Measurements from ENCODE around the gene HTR7. TPM values are rescaled to one million over a fixed set of nuclear protein-coding genes. Genes with fewer than 3 reads are reported as not detected.

Gene HTR7
- total RNA-seq, 1 donor from 2014 or later, result 0.10 TPM

DNA sequence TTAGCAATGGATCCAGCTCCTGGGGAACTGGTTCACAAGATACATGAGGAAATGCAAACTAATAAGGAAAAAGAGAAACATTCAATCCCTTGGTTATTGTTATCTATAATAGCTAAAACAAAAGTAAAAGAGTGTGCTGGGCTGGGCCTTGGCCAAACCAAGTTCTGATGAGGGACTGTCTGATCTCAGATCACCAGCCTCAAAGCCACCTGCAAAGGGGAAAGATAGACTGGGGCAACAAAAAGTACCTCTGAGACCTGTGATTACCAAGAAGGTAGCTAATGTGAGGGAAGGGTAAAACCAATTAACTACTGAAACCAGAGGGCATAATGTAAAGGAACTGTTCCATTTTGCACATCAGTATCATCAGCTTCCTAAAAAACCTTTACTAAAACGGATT lies 51.2 kb downstream of the HTR7 start:
- DNase-seq (ENCODE audit: low spot score), result no peak
- ATAC-seq, result no peak

- DNase-seq (ENCODE audit: low spot score), result no peak
- no peak for ATAC-seq
Measured at GRCh38 chr10:90805206-90805605, 52.6 kb downstream of the HTR7 start.

GRCh38 chr10:90804354-90804753 lies 53.5 kb downstream of the HTR7 start:
- ATAC-seq (no peak), DNase-seq (ENCODE audit: low spot score) (no peak)

- DNase-seq (ENCODE audit: low spot score), result no peak
Measured at GRCh38 chr10:90801608-90802007, 56.2 kb downstream of the HTR7 start.

DNA sequence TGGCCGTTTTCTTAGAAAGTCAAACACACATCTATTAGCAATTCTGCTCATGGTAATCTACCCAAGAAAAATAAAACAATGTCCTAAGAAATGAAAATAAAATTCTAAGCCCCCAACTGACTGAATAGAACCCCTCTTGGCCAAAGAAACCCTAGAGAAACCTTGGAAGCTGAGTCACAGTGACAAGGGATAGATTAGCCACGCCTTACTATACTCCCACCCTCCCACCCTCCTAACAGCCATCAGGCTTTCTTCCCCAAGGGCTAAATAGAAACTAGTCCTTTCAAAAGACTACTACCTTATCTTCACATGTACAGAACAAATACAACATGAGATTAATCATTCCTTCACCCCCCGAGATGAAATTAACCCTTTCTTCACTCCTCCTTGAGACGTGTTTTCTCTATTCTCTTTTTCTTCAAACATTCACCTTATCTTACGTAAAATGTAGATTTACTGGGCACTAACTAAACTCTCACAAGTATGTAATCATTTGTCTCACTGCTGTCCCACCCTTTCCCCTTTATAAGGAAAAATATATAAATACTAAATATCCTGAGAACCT lies 57.5 kb downstream of the HTR7 start:
- DNase-seq (ENCODE audit: low spot score) (no peak), ATAC-seq (no peak)

More at GRCh38 chr10:90801608-90802007, 56.2 kb downstream of the HTR7 start:
- ATAC-seq, result no peak

- ATAC-seq, result no peak
- DNase-seq (ENCODE audit: low spot score), result no peak
Measured at GRCh38 chr10:90799172-90799571, 58.7 kb downstream of the HTR7 start.

DNA sequence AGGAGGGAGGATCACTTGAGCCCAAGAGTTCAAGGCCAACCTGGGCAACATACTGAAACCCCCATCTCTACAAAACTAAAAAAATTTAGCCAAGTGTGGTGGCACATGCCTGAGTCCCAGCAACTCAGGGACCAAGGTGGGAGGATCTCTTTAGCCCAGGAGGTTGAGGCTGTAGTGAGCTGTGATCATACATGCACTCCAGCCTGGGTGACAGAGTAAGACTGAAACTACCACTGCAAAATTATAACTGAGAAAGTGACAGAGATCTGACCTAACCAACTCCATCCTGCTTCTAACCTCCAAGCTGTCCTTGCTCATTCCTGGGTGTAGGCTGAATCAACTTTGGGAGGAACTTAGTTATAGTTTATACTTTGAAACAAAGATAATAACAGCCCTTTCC lies 59.4 kb downstream of the HTR7 start:
- DNase-seq (ENCODE audit: low spot score) (no peak), ATAC-seq (no peak)

DNA sequence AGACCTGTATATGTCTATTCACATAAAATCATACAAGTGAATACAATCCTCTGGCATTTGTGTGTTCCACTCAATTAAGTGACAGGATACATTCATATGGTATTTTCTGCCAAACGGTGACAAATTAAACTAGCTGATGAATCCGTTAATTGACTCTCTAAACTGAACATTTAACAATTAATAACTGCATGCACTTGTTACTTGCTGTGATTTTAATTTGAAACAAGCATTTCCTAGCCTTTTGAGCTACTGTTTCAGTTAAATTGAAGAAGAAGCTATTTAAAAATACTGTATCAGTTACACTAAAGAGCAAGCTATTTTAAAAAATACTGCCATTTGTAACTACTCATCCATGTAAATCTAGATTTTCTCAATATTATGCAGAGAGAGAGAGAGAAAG lies 67.4 kb downstream of the HTR7 start:
- no peak for ATAC-seq
- DNase-seq (ENCODE audit: low spot score), result no peak

- ATAC-seq, result no peak
- DNase-seq (ENCODE audit: low spot score), result no peak
Measured at GRCh38 chr10:90788968-90789367, 68.9 kb downstream of the HTR7 start.

GRCh38 chr10:90788199-90788491 lies 69.7 kb downstream of the HTR7 start:
- DNase-seq (ENCODE audit: low spot score) (no peak), ATAC-seq (no peak)

DNA sequence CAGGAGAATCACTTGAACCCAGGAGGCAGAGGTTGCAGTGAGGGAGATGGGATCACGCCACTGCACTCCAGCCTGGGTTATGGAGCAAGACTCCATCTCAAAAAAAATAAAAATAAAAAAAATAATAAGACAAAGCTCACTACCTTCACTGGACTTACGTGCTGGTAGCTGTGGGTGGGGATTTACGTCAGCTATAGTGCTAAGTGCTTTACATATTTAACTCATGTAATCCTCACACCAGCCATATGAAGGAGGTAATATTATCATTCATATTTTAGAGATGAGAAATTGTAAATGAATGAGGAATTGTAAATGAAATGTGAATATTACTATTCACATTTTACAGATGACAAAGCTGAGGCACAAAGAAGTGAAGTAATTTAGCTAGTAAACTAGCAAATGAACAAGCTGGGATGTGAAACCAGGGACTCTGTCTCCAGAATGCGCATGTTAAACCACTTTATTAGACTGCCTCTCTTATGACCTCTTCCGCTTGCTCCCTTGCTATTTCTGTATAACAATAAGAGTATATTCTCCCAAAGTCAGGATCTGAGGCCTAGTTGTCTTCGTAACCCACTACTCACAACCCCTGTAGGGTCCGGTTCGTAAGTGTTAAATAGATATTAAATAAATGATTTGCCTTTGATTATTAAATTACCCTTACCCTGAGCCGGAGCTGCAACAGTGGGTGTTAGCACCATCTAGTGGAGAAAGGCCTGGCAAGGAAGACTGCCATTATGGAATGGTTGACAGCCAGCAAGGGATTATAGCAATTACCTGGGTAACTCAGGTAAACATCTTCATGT lies 70.2 kb downstream of the HTR7 start:
- ATAC-seq (peak; percentile 93), DNase-seq (ENCODE audit: low spot score) (no peak)

DNA sequence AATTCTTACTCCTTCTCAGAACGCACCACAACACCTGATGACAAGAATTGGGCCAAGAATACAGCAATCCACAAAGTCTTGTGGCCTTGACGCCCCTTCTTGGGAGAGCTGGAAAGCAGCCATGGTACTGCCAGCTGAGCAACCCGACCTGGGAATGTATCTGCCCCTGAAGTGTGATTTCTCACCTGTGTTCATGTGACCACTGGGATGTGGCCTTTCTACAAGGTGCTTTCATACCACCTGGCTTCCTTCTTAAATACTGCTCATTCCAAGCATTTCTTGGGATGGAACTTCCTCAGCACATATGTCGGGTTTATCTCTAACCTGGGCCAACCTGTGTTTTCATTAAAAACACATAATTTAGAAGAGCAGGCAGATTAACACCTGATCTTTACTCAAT lies 72.1 kb downstream of the HTR7 start:
- ATAC-seq, result no peak
- DNase-seq (ENCODE audit: low spot score), result no peak

DNA sequence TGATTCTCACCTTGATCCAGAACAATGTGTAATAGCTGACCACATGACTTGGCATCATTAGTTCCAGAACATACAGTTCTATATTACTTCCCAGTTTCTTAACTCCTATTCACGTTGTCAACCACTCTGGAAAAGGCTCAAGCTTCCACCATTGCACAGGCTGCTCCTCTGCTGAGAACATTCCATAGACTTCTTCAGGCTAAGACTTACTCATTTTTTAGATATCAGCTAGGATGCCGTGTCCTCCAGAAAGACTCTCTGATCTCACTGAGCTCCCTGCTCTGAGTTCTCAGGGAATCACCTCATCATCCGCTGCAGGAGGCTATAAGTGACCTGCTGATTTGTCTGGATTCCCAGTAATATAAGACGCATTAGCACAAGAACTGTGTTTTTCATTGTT lies 73.1 kb downstream of the HTR7 start:
- DNase-seq (ENCODE audit: low spot score) (no peak), ATAC-seq (no peak)

GRCh38 chr10:90780488-90780887 lies 77.4 kb downstream of the HTR7 start:
- no peak for DNase-seq (ENCODE audit: low spot score)
- peak; percentile 63 for ATAC-seq

DNA sequence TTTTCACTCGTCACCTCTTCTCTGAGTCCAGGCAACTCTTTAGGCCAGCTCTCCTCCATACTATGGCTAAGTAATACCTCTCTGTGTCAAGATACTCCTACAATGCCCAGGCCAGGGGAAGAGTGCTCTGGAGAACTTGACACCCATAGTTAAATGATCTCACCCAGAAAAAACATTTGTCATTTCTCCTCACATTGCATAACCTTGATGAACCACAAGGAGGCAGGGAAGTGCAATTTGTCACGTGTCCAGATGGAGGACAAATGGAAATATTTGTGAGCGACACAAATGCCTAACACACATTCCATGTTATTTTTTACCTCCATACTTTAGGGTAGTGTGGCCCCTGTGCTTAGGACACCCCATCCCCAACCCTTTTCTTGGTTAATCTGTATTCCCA lies 78.3 kb downstream of the HTR7 start:
- DNase-seq (ENCODE audit: low spot score), result no peak

GRCh38 chr10:90777621-90778020 lies 80.2 kb downstream of the HTR7 start:
- DNase-seq (ENCODE audit: low spot score) (no peak), ATAC-seq (peak; percentile 37)

More for the DNA sequence above, 78.3 kb downstream of the HTR7 start:
- no peak for ATAC-seq

- ATAC-seq, result no peak
- no peak for DNase-seq (ENCODE audit: low spot score)
Measured at GRCh38 chr10:90775351-90776028, 82.3 kb downstream of the HTR7 start.

DNA sequence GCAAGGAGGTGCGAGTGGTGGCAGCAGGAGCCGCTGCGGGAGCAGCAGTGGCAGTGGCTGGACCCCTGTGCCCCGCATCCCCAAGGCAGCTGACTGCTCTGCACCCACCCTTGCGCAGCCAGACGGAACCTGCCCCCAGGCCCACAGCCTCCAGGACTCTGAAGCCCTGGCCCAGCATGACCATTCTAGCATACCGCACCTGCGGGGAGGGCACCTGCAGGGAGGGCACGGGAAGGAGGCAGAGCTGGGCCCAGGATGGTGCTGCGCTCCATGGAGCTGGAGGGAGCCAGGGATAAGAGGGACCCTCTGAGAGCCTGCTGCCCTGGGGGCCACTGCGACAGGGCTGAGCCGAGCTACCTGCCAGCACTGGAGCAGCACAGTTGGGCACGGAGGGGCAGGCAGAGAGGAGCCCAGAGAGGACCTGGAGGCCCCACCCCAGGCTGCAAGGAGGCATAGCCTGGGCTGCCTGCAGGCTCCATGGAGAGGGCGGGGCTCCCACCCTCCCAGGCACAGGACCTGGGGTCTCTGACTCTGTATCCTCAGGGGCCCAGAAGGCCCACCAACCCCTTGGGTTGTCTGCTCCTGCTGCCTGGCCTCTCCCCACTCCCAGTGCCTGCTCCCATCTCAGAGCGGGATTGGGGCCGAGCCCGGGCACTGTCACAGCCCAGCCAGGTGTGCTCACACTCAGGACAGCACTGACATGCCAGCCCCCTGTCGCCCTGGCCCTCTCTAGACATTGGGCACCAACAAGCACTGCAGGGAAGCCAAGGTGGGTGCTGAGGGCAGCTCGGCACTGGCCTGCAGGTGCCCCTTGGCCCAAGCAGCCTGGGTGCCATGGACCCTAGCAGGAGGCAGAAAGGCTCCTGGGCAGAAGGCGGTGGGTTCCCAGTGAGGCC lies 87.6 kb downstream of the HTR7 start:
- ATAC-seq (no peak), DNase-seq (ENCODE audit: low spot score) (no peak)

- ATAC-seq (peak; percentile 95), DNase-seq (ENCODE audit: low spot score) (peak; percentile 50)
Measured at GRCh38 chr10:90751107-90751997, 106.5 kb downstream of the HTR7 start.

GRCh38 chr10:90746829-90747228 lies 111.0 kb downstream of the HTR7 start:
- ATAC-seq (no peak), DNase-seq (ENCODE audit: low spot score) (no peak)
